Endodermal cell (in vitro differentiated cells): ENCODE data around the gene C1QTNF8. TPM values are rescaled to one million over a fixed set of nuclear protein-coding genes. Genes with fewer than 3 reads are reported as not detected.

Experiments used
- DNase-seq: peaks from one replicate; pipeline ENCODE4 v3.0.0-alpha.2; 2017
- H3K27ac ChIP-seq: 2 replicates; pipeline ENCODE4 v1.5.1; 2013; ENCODE audit warnings: mild to moderate bottlenecking, low read depth, low read length, moderate library complexity
- H3K27me3 ChIP-seq: 2 replicates; pipeline ENCODE4 v1.6.1; 2013; ENCODE audit warnings: mild to moderate bottlenecking, low read length, moderate library complexity; ENCODE audit not compliant: insufficient read depth, control insufficient read depth, poor library complexity, severe bottlenecking
- H3K36me3 ChIP-seq: 2 replicates; pipeline ENCODE4 v1.7.0; 2013; ENCODE audit warnings: mild to moderate bottlenecking, low read length, moderate library complexity; ENCODE audit not compliant: control insufficient read depth, insufficient read depth
- H3K4me1 ChIP-seq: one replicate; pipeline ENCODE4 v1.7.0; 2013; ENCODE audit warnings: low read length; ENCODE audit not compliant: control insufficient read depth, insufficient read depth
- H3K4me3 ChIP-seq: 2 replicates; pipeline ENCODE4 v1.5.1; 2013; ENCODE audit warnings: mild to moderate bottlenecking, low read length, moderate library complexity
- H3K9ac ChIP-seq: 2 replicates; pipeline ENCODE4 v1.6.1; 2013; ENCODE audit warnings: mild to moderate bottlenecking, low read length, moderate library complexity; ENCODE audit not compliant: poor library complexity, severe bottlenecking; ENCODE audit errors: extremely low read depth
- H3K9me3 ChIP-seq: 2 replicates; pipeline ENCODE4 v1.6.1; 2013; ENCODE audit warnings: mild to moderate bottlenecking, low read length, moderate library complexity; ENCODE audit not compliant: control insufficient read depth
- H3K27ac Mint-ChIP-seq: 2 replicates; pipeline ENCODE4 v1.8.0; 2020; ENCODE audit warnings: mixed read lengths
- H3K27me3 Mint-ChIP-seq: 2 replicates; pipeline ENCODE4 v1.8.0; 2021; ENCODE audit warnings: mild to moderate bottlenecking, mixed read lengths; ENCODE audit not compliant: insufficient read depth
- H3K36me3 Mint-ChIP-seq: 2 replicates; pipeline ENCODE4 v1.8.0; 2020; ENCODE audit warnings: low read depth, mixed read lengths
- H3K4me1 Mint-ChIP-seq: 2 replicates; pipeline ENCODE4 v1.8.0; 2020; ENCODE audit warnings: mixed read lengths
- H3K4me3 Mint-ChIP-seq: 2 replicates; pipeline ENCODE4 v1.8.0; 2020; ENCODE audit warnings: mild to moderate bottlenecking, moderate library complexity, mixed read lengths
- H3K9me3 Mint-ChIP-seq: 2 replicates; pipeline ENCODE4 v1.8.0; 2020; ENCODE audit warnings: mild to moderate bottlenecking, mixed read lengths
- CTCF ChIP-seq: fragments of 200-600 bp; sonication (generic); conservative IDR thresholded peaks from 2 replicates; pipeline ENCODE4 v1.5.0; 2021; ENCODE audit warnings: antibody characterized with exemption, mild to moderate bottlenecking
- WGBS, 2 experiments: methylation state at CpG; one replicate each; pipeline versions ENCODE4 v1.1.5 to v1.1.7; 2013; ENCODE audit warnings: missing lambda C conversion rate in 2 of 2, mixed read lengths in 1 of 2; ENCODE audit not compliant: insufficient coverage in 1 of 2, insufficient read length in 1 of 2; 5-methylcytosine and 5-hydroxymethylcytosine counted together
- total RNA-seq, 2 donors: library from RNA; stranded (reverse); fragmentation: NEBNext Ultra II Directional in 1 of 2; extraction: Animal tissue kit (Norgen Biotek cat#: 25700) in 1 of 2; gene quantifications; 2 replicates in 1 of 2; 3 replicates in 1 of 2; pipeline ENCODE4 v1.2.1, GENCODE V29; 2021

C1QTNF8 gene
- total RNA-seq, 2 donors from 2014 or later: 0.15 to 0.20 TPM

- no peak overlapping the region for H3K27ac Mint-ChIP-seq
- no peak overlapping the region for H3K4me3 ChIP-seq
- H3K9me3 Mint-ChIP-seq: peaks cover 3% of the 10 kb centered on the region
- no peaks in the 10 kb centered on the region for H3K27me3 ChIP-seq
- no peaks in the 10 kb centered on the region for H3K4me1 Mint-ChIP-seq
- no peak overlapping the region for H3K9ac ChIP-seq
- H3K4me3 Mint-ChIP-seq: no peak overlapping the region
- 96 to 98% methylated on average over 24 to 43 of the region's 43 CpGs for WGBS, 2 experiments
- TF ChIP-seq CTCF: no peak
- no peaks in the 10 kb centered on the region for H3K4me1 ChIP-seq
- no peaks in the 10 kb centered on the region for H3K36me3 Mint-ChIP-seq
- H3K27ac ChIP-seq: no peak overlapping the region
- H3K9me3 ChIP-seq: no peaks in the 10 kb centered on the region
- DNase-seq: no peak
- no peaks in the 10 kb centered on the region for H3K36me3 ChIP-seq
- no peaks in the 10 kb centered on the region for H3K27me3 Mint-ChIP-seq
Observed at GRCh38 chr16:1079341-1079740, 16.7 kb downstream of the C1QTNF8 start.

- no peak overlapping the region for H3K9ac ChIP-seq
- H3K27me3 Mint-ChIP-seq: no peaks in the 10 kb centered on the region
- no peaks in the 10 kb centered on the region for H3K36me3 ChIP-seq
- no peaks in the 10 kb centered on the region for H3K36me3 Mint-ChIP-seq
- no peaks in the 10 kb centered on the region for H3K4me1 Mint-ChIP-seq
- 81 to 92% methylated on average over 15 to 28 of the region's 28 CpGs for WGBS, 2 experiments
- H3K9me3 Mint-ChIP-seq: no peaks in the 10 kb centered on the region
- H3K4me3 Mint-ChIP-seq: no peak overlapping the region
- H3K4me3 ChIP-seq: no peak overlapping the region
- peaks cover 1% of the 10 kb centered on the region for H3K27me3 ChIP-seq
- no peaks in the 10 kb centered on the region for H3K4me1 ChIP-seq
- no peak for TF ChIP-seq CTCF
- no peak for DNase-seq
- no peak overlapping the region for H3K27ac Mint-ChIP-seq
- no peaks in the 10 kb centered on the region for H3K9me3 ChIP-seq
- no peak overlapping the region for H3K27ac ChIP-seq
Observed at GRCh38 chr16:1078579-1079021, 17.4 kb downstream of the C1QTNF8 start.

GRCh38 chr16:1077877-1078578, 18.0 kb downstream of the C1QTNF8 start:
- H3K27ac ChIP-seq: no peak overlapping the region
- H3K4me1 ChIP-seq: no peaks in the 10 kb centered on the region
- Mint-ChIP-seq H3K9me3 (no peaks in the 10 kb centered on the region), H3K27ac (no peak overlapping the region), H3K27me3 (peaks cover 3% of the 10 kb centered on the region), H3K36me3 (no peaks in the 10 kb centered on the region), H3K4me1 (no peaks in the 10 kb centered on the region), H3K4me3 (no peak overlapping the region)
- no peaks in the 10 kb centered on the region for H3K9me3 ChIP-seq
- 94% methylated on average over 29 to 36 of the region's 36 CpGs for WGBS, 2 experiments
- H3K4me3 ChIP-seq: no peak overlapping the region
- no peaks in the 10 kb centered on the region for H3K36me3 ChIP-seq
- H3K9ac ChIP-seq: no peak overlapping the region
- peaks cover 7% of the 10 kb centered on the region for H3K27me3 ChIP-seq
- TF ChIP-seq CTCF: no peak
- no peak for DNase-seq
